AG04449 (cell line): ENCODE data around the gene DGKD.
"Not testable (repeated sequence)": the region's sequence is repeated elsewhere in the genome, so short reads cannot be mapped to it uniquely, and the experiment has no call there.

Source experiments
- CTCF ChIA-PET: fragments of 350-600 bp; formaldehyde crosslinking; extraction: SDS; loops from one replicate; lab custom pipeline; 2021; ENCODE audit warnings: antibody characterized with exemption; lab: Yijun Ruan, JAX
- POLR2A ChIA-PET: fragments of 400-600, 350-600 bp; formaldehyde crosslinking; extraction: SDS; loops from one replicate; lab custom pipeline; 2020; ENCODE audit warnings: antibody characterized with exemption, inconsistent platforms; lab: Yijun Ruan, JAX
- DNase-seq: peaks from one replicate; pipeline ENCODE4 v3.0.0-alpha.2; 2010; ENCODE audit warnings: low read depth, low spot score
- H3K4me3 ChIP-seq: 2 replicates; pipeline ENCODE4 v1.5.1; 2011; ENCODE audit warnings: low read depth, mild to moderate bottlenecking, control low read depth, low read length
- CTCF ChIP-seq: IDR thresholded peaks from one replicate; pipeline ENCODE4 v1.5.1; 2011; ENCODE audit warnings: mild to moderate bottlenecking, moderate library complexity, low read length, control low read depth, inconsistent platforms; ENCODE audit not compliant: insufficient read depth; ENCODE audit errors: missing control alignments

Gene DGKD

GRCh38 chr2:233369462-233369861 lies 15.2 kb downstream of the DGKD start:
- TF ChIP-seq CTCF: no peak
- CTCF ChIA-PET: no interaction called here
- POLR2A ChIA-PET: no interaction called here
- H3K4me3 ChIP-seq: no peak overlapping the region
- DNase-seq: no peak

- no peak for DNase-seq
- H3K4me3 ChIP-seq: no peak overlapping the region
- TF ChIP-seq CTCF: no peak
- ChIA-PET POLR2A (no interaction called here), CTCF (no interaction called here)
These were observed 15.8 kb downstream of the DGKD start for GRCh38 chr2:233369897-233370685.

- no peak for TF ChIP-seq CTCF
- H3K4me3 ChIP-seq: no peak overlapping the region
- ChIA-PET POLR2A (no interaction called here), CTCF (interaction anchor here (1.6 to 3.2 kb wide), 2 partner anchors 12 to 17 kb away, joined by 3 to 13 read pairs; partner anchors contain the start of gene DGKD)
- DNase-seq: no peak
These were observed 17.3 kb downstream of the DGKD start for GRCh38 chr2:233371641-233372040.

- POLR2A ChIA-PET: no interaction called here
- CTCF ChIA-PET: interaction anchor here (0.7 to 3.2 kb wide), 7 partner anchors 11 to 75 kb away, joined by 3 to 13 read pairs (median 3); partner anchors contain the start of gene DGKD
- TF ChIP-seq CTCF: no peak
These were observed 18.6 kb downstream of the DGKD start for GRCh38 chr2:233372855-233373254.

GRCh38 chr2:233373316-233373715 lies 19.0 kb downstream of the DGKD start:
- no peak for DNase-seq
- no peak for TF ChIP-seq CTCF
- H3K4me3 ChIP-seq: no peak overlapping the region
- POLR2A ChIA-PET: no interaction called here
- CTCF ChIA-PET: interaction anchor here (0.7 to 3.2 kb wide), 7 partner anchors 10 to 75 kb away, joined by 3 to 13 read pairs (median 3); partner anchors contain the start of gene DGKD

More at GRCh38 chr2:233372855-233373254, 18.6 kb downstream of the DGKD start:
- H3K4me3 ChIP-seq: no peak overlapping the region
- no peak for DNase-seq

- CTCF ChIA-PET, DNase-seq, H3K4me3 ChIP-seq, POLR2A ChIA-PET: not testable (repeated sequence)
These were observed 20.5 kb downstream of the DGKD start for GRCh38 chr2:233374776-233375175.
